HepG2 (cell line): ENCODE data around the gene RBM19.

Experiments
- ATF2 ChIP-seq: sonication (generic); formaldehyde crosslinking; IDR thresholded peaks from 2 replicates; pipeline ENCODE4 v1.4.0; 2020; ENCODE audit warnings: missing genetic modification reagents
- ATF7 ChIP-seq, 2 experiments: fragments of 450-650 bp in 1 of 2; sonication (generic) in 1 of 2; formaldehyde crosslinking in 1 of 2; IDR thresholded peaks; 2 replicates each; pipeline versions ENCODE4 v1.4.0 to v1.6.1; 2016 to 2020; ENCODE audit warnings: antibody characterized with exemption in 1 of 2, mild to moderate bottlenecking in 1 of 2, missing genetic modification reagents in 1 of 2
- CHD2 ChIP-seq: IDR thresholded peaks from 2 replicates; pipeline ENCODE4 v1.6.1; 2011; ENCODE audit warnings: low read depth, low read length, improper control_type of control experiment
- CTCF ChIP-seq: sonication (generic); formaldehyde crosslinking; IDR thresholded peaks from 2 replicates; pipeline ENCODE4 v1.5.0; 2020; ENCODE audit warnings: mild to moderate bottlenecking, missing genetic modification reagents, moderate library complexity
- EZH2 ChIP-seq: conservative IDR thresholded peaks from 2 replicates; pipeline ENCODE4 v1.6.1; 2012; ENCODE audit warnings: mild to moderate bottlenecking, low read depth, low read length, moderate library complexity
- GZF1 ChIP-seq: sonication (generic); formaldehyde crosslinking; IDR thresholded peaks from 2 replicates; pipeline ENCODE4 v1.5.1; 2020; ENCODE audit warnings: mild to moderate bottlenecking, missing genetic modification reagents
- JUN ChIP-seq: sonication (generic); formaldehyde crosslinking; IDR thresholded peaks from 2 replicates; pipeline ENCODE4 v1.4.0; 2020; ENCODE audit warnings: mild to moderate bottlenecking, missing genetic modification reagents
- JUND ChIP-seq: sonication (generic); formaldehyde crosslinking; IDR thresholded peaks from 2 replicates; pipeline ENCODE4 v1.8.0; 2022; ENCODE audit warnings: mild to moderate bottlenecking, missing genetic modification reagents
- PRPF4 ChIP-seq: fragments of 200-400 bp; formaldehyde crosslinking; IDR thresholded peaks from 2 replicates; pipeline ENCODE4 v1.6.1; 2016; ENCODE audit warnings: low read length, low read depth; ENCODE audit not compliant: poor library complexity, severe bottlenecking
- REST ChIP-seq, 2 experiments: IDR thresholded peaks; 2 replicates each; pipeline ENCODE4 v1.6.1; 2011 to 2012; ENCODE audit warnings: low read length in 2 of 2, borderline replicate concordance in 1 of 2, low read depth in 1 of 2, mild to moderate bottlenecking in 1 of 2, moderate library complexity in 1 of 2
- SIN3A ChIP-seq: IDR thresholded peaks from 2 replicates; pipeline ENCODE4 v1.6.1; 2011; ENCODE audit warnings: low read depth, mild to moderate bottlenecking, control low read depth, low read length, borderline replicate concordance
- TP53 ChIP-seq: sonication (generic); formaldehyde crosslinking; conservative IDR thresholded peaks from 2 replicates; pipeline ENCODE4 v1.4.0; 2020; ENCODE audit warnings: missing genetic modification reagents
- ZNF230 ChIP-seq: sonication (generic); formaldehyde crosslinking; IDR thresholded peaks from 2 replicates; pipeline ENCODE4 v1.4.0; 2020; ENCODE audit warnings: mild to moderate bottlenecking, missing genetic modification reagents
- ZNF598 ChIP-seq: sonication (generic); formaldehyde crosslinking; IDR thresholded peaks from 2 replicates; pipeline ENCODE4 v1.5.1; 2020; ENCODE audit warnings: mild to moderate bottlenecking, missing genetic modification reagents, borderline replicate concordance

- TF ChIP-seq CTCF (CRISPR knock-in tag) (no peak), GZF1 (CRISPR knock-in tag) (no peak), JUN (CRISPR knock-in tag) (no peak), ZNF598 (CRISPR knock-in tag) (no peak), ATF7 (IDR thresholded peaks at IDR 0.05) (no peak), ATF7 (CRISPR knock-in tag; IDR thresholded peaks at IDR 0.05) (no peak), PRPF4 (no peak), CHD2 (no peak), JUND (CRISPR knock-in tag) (no peak), ATF2 (CRISPR knock-in tag) (no peak), SIN3A (no peak), EZH2 (no peak), TP53 (no peak), ZNF230 (CRISPR knock-in tag) (no peak), REST (IDR thresholded peaks at IDR 0.05; ENCODE audit: borderline replicate concordance in 1 of 2, low read depth in 1 of 2, low read length in 2 of 2) (no peak)
Measured at GRCh38 chr12:113796852-113797534, 169.1 kb downstream of the RBM19 start.
